22Rv1 (cell line): ENCODE measurements around the gene BPGM.

Source experiments
- ZFX ChIP-seq: fragments of 450-650 bp; IDR thresholded peaks from 2 replicates; pipeline ENCODE4 v1.6.1; 2017; ENCODE audit warnings: antibody characterized with exemption, borderline replicate concordance
- TF ChIP-seq, protein P1 (sequence below): fragments of 450-650 bp; IDR thresholded peaks from 2 replicates; pipeline ENCODE4 v1.5.1; 2017; ENCODE audit warnings: mild to moderate bottlenecking

DNA sequence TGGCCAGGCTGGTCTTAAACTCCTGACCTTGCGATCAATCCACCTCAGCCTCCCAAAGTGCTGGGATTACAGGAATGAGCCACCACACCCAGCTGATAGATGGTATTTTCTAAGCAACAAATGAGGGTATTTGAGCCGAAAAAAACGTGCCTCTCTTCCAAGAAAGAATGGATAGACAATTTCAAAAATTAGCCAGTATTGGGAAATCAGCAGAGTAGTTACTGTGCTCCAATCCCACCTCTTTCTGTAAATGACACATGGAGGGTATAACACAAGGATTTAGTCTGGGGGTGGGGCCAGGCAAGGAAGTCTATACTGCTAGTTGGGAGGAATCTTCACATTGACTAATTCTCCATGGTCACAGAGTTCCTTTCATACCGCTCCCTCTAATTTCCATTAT, 9.2 kb upstream of the BPGM start:
- TF ChIP-seq, protein P1, sequence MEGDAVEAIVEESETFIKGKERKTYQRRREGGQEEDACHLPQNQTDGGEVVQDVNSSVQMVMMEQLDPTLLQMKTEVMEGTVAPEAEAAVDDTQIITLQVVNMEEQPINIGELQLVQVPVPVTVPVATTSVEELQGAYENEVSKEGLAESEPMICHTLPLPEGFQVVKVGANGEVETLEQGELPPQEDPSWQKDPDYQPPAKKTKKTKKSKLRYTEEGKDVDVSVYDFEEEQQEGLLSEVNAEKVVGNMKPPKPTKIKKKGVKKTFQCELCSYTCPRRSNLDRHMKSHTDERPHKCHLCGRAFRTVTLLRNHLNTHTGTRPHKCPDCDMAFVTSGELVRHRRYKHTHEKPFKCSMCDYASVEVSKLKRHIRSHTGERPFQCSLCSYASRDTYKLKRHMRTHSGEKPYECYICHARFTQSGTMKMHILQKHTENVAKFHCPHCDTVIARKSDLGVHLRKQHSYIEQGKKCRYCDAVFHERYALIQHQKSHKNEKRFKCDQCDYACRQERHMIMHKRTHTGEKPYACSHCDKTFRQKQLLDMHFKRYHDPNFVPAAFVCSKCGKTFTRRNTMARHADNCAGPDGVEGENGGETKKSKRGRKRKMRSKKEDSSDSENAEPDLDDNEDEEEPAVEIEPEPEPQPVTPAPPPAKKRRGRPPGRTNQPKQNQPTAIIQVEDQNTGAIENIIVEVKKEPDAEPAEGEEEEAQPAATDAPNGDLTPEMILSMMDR, result no peak
- TF ChIP-seq ZFX, result no peak
